ENCODE data around the gene MRPS18A. TPM values are rescaled to one million over a fixed set of nuclear protein-coding genes. Genes with fewer than 3 reads are reported as not detected.

MRPS18A gene
- total and polyA plus RNA-seq, 2 donors (not counting 1 experiment from before 2014, with no cell fraction given) = 39.6 to 46.3 TPM

GRCh38 chr6:43699564-43700186, 12.1 kb upstream of the MRPS18A start:
- CTCF ChIA-PET = no interaction called here
- no peak overlapping the region for H3K27ac ChIP-seq (ENCODE audit: low read length in 2 of 2)
- H4K20me1 ChIP-seq (ENCODE audit: control insufficient read depth, insufficient read depth, low read length, poor library complexity, severe bottlenecking) = no peaks in the 10 kb centered on the region
- Mint-ChIP-seq H3K27ac (no peak overlapping the region), H3K4me1 (peaks cover 19% of the 10 kb centered on the region), H3K4me3 (no peak overlapping the region), H3K27me3 (peaks cover 24% of the 10 kb centered on the region), H3K9me3 (ENCODE audit: insufficient read depth) (no peaks in the 10 kb centered on the region)
- no peak overlapping the region for H3K4me3 ChIP-seq (ENCODE audit: control extremely low read depth in 1 of 5, extremely low read depth in 1 of 5, insufficient read depth in 1 of 5, low read depth in 2 of 5, low read length in 4 of 5)
- DNase-seq (no peak), ATAC-seq (ENCODE audit: low read depth) (no peak)
- H3K79me2 ChIP-seq (ENCODE audit: control insufficient read depth, insufficient read depth, low read length) = no peaks in the 10 kb centered on the region
- TF ChIP-seq CTCF (IDR thresholded peaks at IDR 0.05) = no peak
- WGBS (ENCODE audit: insufficient coverage) = 92% methylated on average over 6 of the region's 7 CpGs
- intact Hi-C loops (cut with micrococcal nuclease) = no loop called here
- no peaks in the 10 kb centered on the region for H3K36me3 ChIP-seq (replicated peaks in 1 of 2; ENCODE audit: control extremely low read depth in 1 of 2, control insufficient read depth in 1 of 2, extremely low read depth in 1 of 2, insufficient read depth in 2 of 2, low read length in 1 of 2)
- H3K27me3 ChIP-seq (replicated peaks in 1 of 4; ENCODE audit: control extremely low read depth in 1 of 4, control insufficient read depth in 3 of 4, insufficient read depth in 4 of 4, low read length in 3 of 4) = peaks cover 0 to 24% (median 0%) of the 10 kb centered on the region in 4 experiments
- H3K9me3 ChIP-seq (ENCODE audit: control extremely low read depth in 1 of 3, control insufficient read depth in 2 of 3, insufficient read depth in 1 of 3, low read length in 2 of 3) = no peaks in the 10 kb centered on the region
- POLR2A ChIA-PET = no interaction called here
- H2AFZ ChIP-seq (ENCODE audit: insufficient read depth, low read depth, low read length, poor library complexity, severe bottlenecking) = no peak overlapping the region
- H3K4me2 ChIP-seq (replicated peaks; ENCODE audit: low read depth, low read length, poor library complexity, severe bottlenecking) = no peak overlapping the region
- H3K4me1 ChIP-seq (ENCODE audit: control insufficient read depth in 2 of 2, insufficient read depth in 2 of 2, low read length in 2 of 2) = peaks cover 15 to 26% of the 10 kb centered on the region in 2 donors
- H3K9ac ChIP-seq (ENCODE audit: low read length) = no peak overlapping the region

- ATAC-seq (ENCODE audit: low read depth) (no peak), DNase-seq (no peak)
- Mint-ChIP-seq H3K27ac (no peak overlapping the region), H3K4me1 (peaks cover 13% of the 10 kb centered on the region), H3K27me3 (peaks cover 24% of the 10 kb centered on the region), H3K4me3 (no peak overlapping the region), H3K9me3 (ENCODE audit: insufficient read depth) (no peaks in the 10 kb centered on the region)
- H3K4me2 ChIP-seq (replicated peaks; ENCODE audit: low read depth, low read length, poor library complexity, severe bottlenecking) = no peak overlapping the region
- H3K27me3 ChIP-seq (replicated peaks in 1 of 4; ENCODE audit: control extremely low read depth in 1 of 4, control insufficient read depth in 3 of 4, insufficient read depth in 4 of 4, low read length in 3 of 4) = peaks cover 0 to 24% (median 0%) of the 10 kb centered on the region in 4 experiments
- peaks cover 10 to 17% of the 10 kb centered on the region in 2 donors for H3K4me1 ChIP-seq (ENCODE audit: control insufficient read depth in 2 of 2, insufficient read depth in 2 of 2, low read length in 2 of 2)
- ChIA-PET POLR2A (no interaction called here), CTCF (interaction anchor here (1.4 kb wide), 1 partner anchor 76 kb away, joined by 3 read pairs; no protein-coding TSS in a partner anchor)
- H3K27ac ChIP-seq (ENCODE audit: low read length in 2 of 2) = no peak overlapping the region
- no peaks in the 10 kb centered on the region for H4K20me1 ChIP-seq (ENCODE audit: control insufficient read depth, insufficient read depth, low read length, poor library complexity, severe bottlenecking)
- TF ChIP-seq CTCF (IDR thresholded peaks at IDR 0.05) = no peak
- no peak for TF ChIP-seq EZH2 (IDR thresholded peaks at IDR 0.05; ENCODE audit: borderline replicate concordance, insufficient read depth, low read depth, low read length, poor library complexity, severe bottlenecking)
- no peaks in the 10 kb centered on the region for H3K36me3 ChIP-seq (replicated peaks in 1 of 2; ENCODE audit: control extremely low read depth in 1 of 2, control insufficient read depth in 1 of 2, extremely low read depth in 1 of 2, insufficient read depth in 2 of 2, low read length in 1 of 2)
- intact Hi-C loops (cut with micrococcal nuclease) = no loop called here
- H3K9ac ChIP-seq (ENCODE audit: low read length) = no peak overlapping the region
- H3K9me3 ChIP-seq (ENCODE audit: control extremely low read depth in 1 of 3, control insufficient read depth in 2 of 3, insufficient read depth in 1 of 3, low read length in 2 of 3) = no peaks in the 10 kb centered on the region
- WGBS (ENCODE audit: insufficient coverage) = 83% methylated on average over 2 of the region's 8 CpGs
- H2AFZ ChIP-seq (ENCODE audit: insufficient read depth, low read depth, low read length, poor library complexity, severe bottlenecking) = no peak overlapping the region
- no peaks in the 10 kb centered on the region for H3K79me2 ChIP-seq (ENCODE audit: control insufficient read depth, insufficient read depth, low read length)
- no peak overlapping the region for H3K4me3 ChIP-seq (ENCODE audit: control extremely low read depth in 1 of 5, extremely low read depth in 1 of 5, insufficient read depth in 1 of 5, low read depth in 2 of 5, low read length in 4 of 5)
Measured at GRCh38 chr6:43698584-43699349, 11.2 kb upstream of the MRPS18A start.

All from B cell (primary cell).